Cardiac fibroblast (primary cell): Measurements from ENCODE around the gene ADAMTS6.

Experiments
- DNase-seq, 2 donors: peaks; one replicate each; pipeline versions ENCODE4 v3.0.0 to v3.0.0-alpha.2; 2010; ENCODE audit warnings: low read depth in 2 of 2
- H3K4me3 ChIP-seq, 2 donors: replicated peaks in 1 of 2; 1 replicate in 1 of 2; 2 replicates in 1 of 2; pipeline ENCODE4 v1.5.1; 2011; ENCODE audit warnings: low read depth in 2 of 2, low read length in 2 of 2, mild to moderate bottlenecking in 2 of 2, moderate library complexity in 1 of 2
- CTCF ChIP-seq: IDR thresholded peaks from one replicate; pipeline ENCODE4 v1.5.1; 2011; ENCODE audit warnings: low read depth, mild to moderate bottlenecking, low read length, inconsistent platforms

ADAMTS6 gene

GRCh38 chr5:65468633-65469032, 13.1 kb downstream of the ADAMTS6 start:
- no peak for TF ChIP-seq CTCF
- H3K4me3 ChIP-seq: no peak overlapping the region
- DNase-seq: peak in 1 of 2 donors; percentile 53

- no peak for TF ChIP-seq CTCF
- no peak for DNase-seq
- no peak overlapping the region for H3K4me3 ChIP-seq
Measured at GRCh38 chr5:65462139-65462705, 19.5 kb downstream of the ADAMTS6 start.

- no peak overlapping the region for H3K4me3 ChIP-seq
- DNase-seq: no peak
- no peak for TF ChIP-seq CTCF
Measured at GRCh38 chr5:65461490-65461889, 20.2 kb downstream of the ADAMTS6 start.

GRCh38 chr5:65459995-65460394, 21.7 kb downstream of the ADAMTS6 start:
- DNase-seq: no peak
- H3K4me3 ChIP-seq: no peak overlapping the region
- no peak for TF ChIP-seq CTCF

- H3K4me3 ChIP-seq: no peak overlapping the region
- DNase-seq: no peak
- no peak for TF ChIP-seq CTCF
Measured at GRCh38 chr5:65455064-65455463, 26.7 kb downstream of the ADAMTS6 start.

- no peak overlapping the region for H3K4me3 ChIP-seq
- TF ChIP-seq CTCF: no peak
- DNase-seq: peak in 1 of 2 donors; percentile 54
Measured at GRCh38 chr5:65451436-65451835, 30.3 kb downstream of the ADAMTS6 start.

GRCh38 chr5:65446682-65447081, 35.0 kb downstream of the ADAMTS6 start:
- no peak for TF ChIP-seq CTCF
- DNase-seq: peak; percentile 21 to 43
- H3K4me3 ChIP-seq: no peak overlapping the region
